HCT116 (cell line): ENCODE measurements around the gene PRKCH. TPM values are rescaled to one million over a fixed set of nuclear protein-coding genes. Genes with fewer than 3 reads are reported as not detected.

Experiments used
- ATAC-seq: fragments of 200-7000 bp; cut with Tn5 transposase; 2 replicates; pipeline ENCODE4 v1.9.1; 2020; ENCODE audit warnings: mild to moderate bottlenecking, moderate library complexity
- BruUV-seq: library from RNA; stranded (reverse); fragments of 400-500 nt; replicated peaks from 2 replicates; lab custom pipeline; 2021; lab: Mats Ljungman, UMichigan
- CTCF ChIA-PET: fragments of 300-600 bp; sonication (Branson Sonifier 250); formaldehyde crosslinking; loops from one replicate; lab custom pipeline; 2021; ENCODE audit warnings: antibody characterized with exemption; lab: Charles Lee
- POLR2A ChIA-PET: fragments of 300-600, 350-600 bp; sonication (Branson Sonifier 250); formaldehyde crosslinking; loops from one replicate; lab custom pipeline; 2021; ENCODE audit warnings: antibody characterized with exemption; lab: Charles Lee
- RAD21 ChIA-PET, 2 experiments: fragments of 300-600 bp; sonication (Branson Sonifier 250); formaldehyde crosslinking; loops; one replicate each; lab custom pipeline; 2023; ENCODE audit warnings: low total read pairs in 2 of 2; ENCODE audit not compliant: uncharacterized antibody in 2 of 2, unreplicated experiment in 2 of 2, low non-redundant PET in 1 of 2; lab: Charles Lee
- DNase-seq: peaks from one replicate; pipeline ENCODE4 v3.0.0-alpha.2; 2010; ENCODE audit warnings: low read depth, low spot score
- H2AFZ ChIP-seq: fragments of 200-600 bp; shearing (Covaris generic), sonication (generic); 2 replicates; pipeline ENCODE4 v1.6.1; 2017; ENCODE audit warnings: low read depth, mixed run types, mixed read lengths, antibody characterized with exemption, low read length; ENCODE audit not compliant: poor library complexity, severe bottlenecking
- H3K27ac ChIP-seq: 2 replicates; pipeline ENCODE4 v1.5.1; 2012; ENCODE audit warnings: low read depth, low read length
- H3K27me3 ChIP-seq: fragments of 200-600 bp; sonication (generic); 2 replicates; pipeline ENCODE4 v1.6.1; 2016; ENCODE audit warnings: mixed run types, low read length, mixed read lengths; ENCODE audit not compliant: insufficient read depth
- H3K36me3 ChIP-seq, 2 experiments: fragments of 200-500 bp in 1 of 2; fragments of 200-600 bp in 1 of 2; sonication (Bioruptor generic) in 1 of 2; sonication (generic) in 1 of 2; 2 replicates each; pipeline versions ENCODE4 v1.5.1 to v1.6.1; 2014 to 2016; ENCODE audit warnings: low read length in 2 of 2, inconsistent platforms in 1 of 2, mixed read lengths in 1 of 2, mixed run types in 1 of 2; ENCODE audit not compliant: insufficient read depth in 2 of 2, control insufficient read depth in 1 of 2
- H3K4me1 ChIP-seq, 2 experiments: fragments of 200-600 bp in 1 of 2; sonication (generic) in 1 of 2; 2 replicates each; pipeline versions ENCODE4 v1.5.1 to v1.6.1; 2012 to 2017; ENCODE audit warnings: low read length in 2 of 2, inconsistent platforms in 1 of 2, mild to moderate bottlenecking in 1 of 2, mixed read lengths in 1 of 2, mixed run types in 1 of 2, moderate library complexity in 1 of 2; ENCODE audit not compliant: insufficient read depth in 2 of 2, control insufficient read depth in 1 of 2
- H3K4me2 ChIP-seq: fragments of 200-600 bp; sonication (generic); 2 replicates; pipeline ENCODE4 v1.6.1; 2017; ENCODE audit warnings: mixed run types, low read length, mixed read lengths
- H3K4me3 ChIP-seq, 2 experiments: fragments of 200-600 bp in 1 of 2; sonication (generic) in 1 of 2; replicated peaks in 1 of 2; 2 replicates each; pipeline ENCODE4 v1.5.1; 2011 to 2016; ENCODE audit warnings: low read length in 2 of 2, control low read depth in 1 of 2, low read depth in 1 of 2, mild to moderate bottlenecking in 1 of 2, mixed read lengths in 1 of 2, mixed run types in 1 of 2
- H3K79me2 ChIP-seq: fragments of 200-600 bp; sonication (generic); 2 replicates; pipeline ENCODE4 v1.6.1; 2017; ENCODE audit warnings: mild to moderate bottlenecking, mixed run types, low read length, moderate library complexity, mixed read lengths; ENCODE audit not compliant: insufficient read depth
- H3K9ac ChIP-seq: fragments of 200-600 bp; sonication (generic); 2 replicates; pipeline ENCODE4 v1.6.1; 2016; ENCODE audit warnings: low read length, mixed read lengths
- H3K9me2 ChIP-seq: fragments of 200-600 bp; sonication (generic), shearing (Covaris generic); 2 replicates; pipeline ENCODE4 v1.6.1; 2017; ENCODE audit warnings: mixed run types, mild to moderate bottlenecking, moderate library complexity; ENCODE audit not compliant: insufficient read depth
- H3K9me3 ChIP-seq, 2 experiments: fragments of 200-500 bp in 1 of 2; fragments of 200-600 bp in 1 of 2; sonication (Bioruptor generic) in 1 of 2; sonication (generic) in 1 of 2; 2 replicates each; pipeline ENCODE4 v1.6.1; 2014 to 2017; ENCODE audit warnings: low read length in 2 of 2, mixed read lengths in 2 of 2, inconsistent platforms in 1 of 2, low read depth in 1 of 2, mild to moderate bottlenecking in 1 of 2, mixed run types in 1 of 2, moderate library complexity in 1 of 2; ENCODE audit not compliant: control insufficient read depth in 1 of 2, insufficient read depth in 1 of 2
- H4K20me1 ChIP-seq: fragments of 200-600 bp; sonication (generic), shearing (Covaris generic); 2 replicates; pipeline ENCODE4 v1.6.1; 2017; ENCODE audit warnings: mixed run types, mild to moderate bottlenecking, moderate library complexity; ENCODE audit not compliant: insufficient read depth
- CBX3 ChIP-seq: IDR thresholded peaks from 2 replicates; pipeline ENCODE4 v1.6.1; 2012; ENCODE audit warnings: low read depth
- CTCF ChIP-seq, 3 experiments: fragments of 200-600 bp in 1 of 3; sonication (generic) in 1 of 3; IDR thresholded peaks in 2 of 3; conservative IDR thresholded peaks in 1 of 3; 2 replicates each; pipeline ENCODE4 v1.5.1; 2012 to 2017; ENCODE audit warnings: low read depth in 2 of 3, low read length in 2 of 3, antibody characterized with exemption in 1 of 3, borderline replicate concordance in 1 of 3, control low read depth in 1 of 3, mild to moderate bottlenecking in 1 of 3, mixed read lengths in 1 of 3, mixed run types in 1 of 3, moderate library complexity in 1 of 3; ENCODE audit not compliant: insufficient read depth in 1 of 3
- ELF1 ChIP-seq: IDR thresholded peaks from 2 replicates; pipeline ENCODE4 v1.6.1; 2012; ENCODE audit warnings: low read depth, borderline replicate concordance
- FOSL1 ChIP-seq: IDR thresholded peaks from 2 replicates; pipeline ENCODE4 v1.6.1; 2012; ENCODE audit warnings: low read depth
- JUND ChIP-seq: IDR thresholded peaks from 2 replicates; pipeline ENCODE4 v1.6.1; 2012
- MAX ChIP-seq: IDR thresholded peaks from 2 replicates; pipeline ENCODE4 v1.6.1; 2012
- SIN3A ChIP-seq: IDR thresholded peaks from 2 replicates; pipeline ENCODE4 v1.6.1; 2012; ENCODE audit warnings: low read depth
- SP1 ChIP-seq: IDR thresholded peaks from 2 replicates; pipeline ENCODE4 v1.6.1; 2012; ENCODE audit warnings: low read depth
- SRF ChIP-seq: IDR thresholded peaks from 2 replicates; pipeline ENCODE4 v1.6.1; 2012; ENCODE audit warnings: low read depth
- TCF7L2 ChIP-seq: IDR thresholded peaks from 2 replicates; pipeline ENCODE4 v1.7.0; 2011; ENCODE audit warnings: borderline replicate concordance, inconsistent platforms; ENCODE audit not compliant: insufficient read depth, insufficient read length; ENCODE audit errors: extremely low read depth
- ZFX ChIP-seq: fragments of 450-650 bp; IDR thresholded peaks from 2 replicates; pipeline ENCODE4 v1.6.1; 2017
- ZNF274 ChIP-seq: fragments of 200-500 bp; sonication (Bioruptor generic); IDR thresholded peaks from 2 replicates; pipeline ENCODE4 v1.6.1; 2014; ENCODE audit warnings: mild to moderate bottlenecking, low read depth, low read length, inconsistent platforms
- intact Hi-C: fragments of 100-400 bp; cut with micrococcal nuclease; formaldehyde crosslinking; loops from 2 replicates; pipeline ENCODE4 v1.10.0; 2022
- total RNA-seq: library from RNA; stranded (reverse); gene quantifications from one replicate; pipeline ENCODE4 v1.2.1, GENCODE V29; 2021; ENCODE audit not compliant: unreplicated experiment
- TF ChIP-seq, protein P1 (sequence below): IDR thresholded peaks from 2 replicates; pipeline ENCODE4 v1.6.1; 2012; ENCODE audit warnings: low read depth

PRKCH gene
- total RNA-seq, 1 experiment from 2014 or later = 16.6 TPM

DNA sequence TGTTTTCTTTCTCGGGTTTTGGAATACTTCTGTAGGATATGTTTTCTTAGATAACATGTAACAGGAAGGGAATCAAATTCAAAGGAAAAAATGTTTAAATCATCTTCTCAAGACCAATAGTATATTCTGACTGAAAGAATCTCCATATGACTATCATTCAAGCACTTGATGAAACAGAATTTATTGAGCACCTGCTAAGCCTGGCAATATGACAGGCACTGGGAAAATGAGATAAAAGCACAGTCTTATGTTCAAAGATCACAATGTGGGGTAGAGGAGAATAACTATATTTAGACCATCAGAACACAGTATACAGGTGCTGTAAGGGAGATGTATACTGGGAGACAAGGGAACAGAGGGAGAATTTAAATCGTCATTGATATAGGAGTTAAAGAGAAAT is 21.2 kb upstream of the PRKCH start (continued):
- TF ChIP-seq, protein P1, sequence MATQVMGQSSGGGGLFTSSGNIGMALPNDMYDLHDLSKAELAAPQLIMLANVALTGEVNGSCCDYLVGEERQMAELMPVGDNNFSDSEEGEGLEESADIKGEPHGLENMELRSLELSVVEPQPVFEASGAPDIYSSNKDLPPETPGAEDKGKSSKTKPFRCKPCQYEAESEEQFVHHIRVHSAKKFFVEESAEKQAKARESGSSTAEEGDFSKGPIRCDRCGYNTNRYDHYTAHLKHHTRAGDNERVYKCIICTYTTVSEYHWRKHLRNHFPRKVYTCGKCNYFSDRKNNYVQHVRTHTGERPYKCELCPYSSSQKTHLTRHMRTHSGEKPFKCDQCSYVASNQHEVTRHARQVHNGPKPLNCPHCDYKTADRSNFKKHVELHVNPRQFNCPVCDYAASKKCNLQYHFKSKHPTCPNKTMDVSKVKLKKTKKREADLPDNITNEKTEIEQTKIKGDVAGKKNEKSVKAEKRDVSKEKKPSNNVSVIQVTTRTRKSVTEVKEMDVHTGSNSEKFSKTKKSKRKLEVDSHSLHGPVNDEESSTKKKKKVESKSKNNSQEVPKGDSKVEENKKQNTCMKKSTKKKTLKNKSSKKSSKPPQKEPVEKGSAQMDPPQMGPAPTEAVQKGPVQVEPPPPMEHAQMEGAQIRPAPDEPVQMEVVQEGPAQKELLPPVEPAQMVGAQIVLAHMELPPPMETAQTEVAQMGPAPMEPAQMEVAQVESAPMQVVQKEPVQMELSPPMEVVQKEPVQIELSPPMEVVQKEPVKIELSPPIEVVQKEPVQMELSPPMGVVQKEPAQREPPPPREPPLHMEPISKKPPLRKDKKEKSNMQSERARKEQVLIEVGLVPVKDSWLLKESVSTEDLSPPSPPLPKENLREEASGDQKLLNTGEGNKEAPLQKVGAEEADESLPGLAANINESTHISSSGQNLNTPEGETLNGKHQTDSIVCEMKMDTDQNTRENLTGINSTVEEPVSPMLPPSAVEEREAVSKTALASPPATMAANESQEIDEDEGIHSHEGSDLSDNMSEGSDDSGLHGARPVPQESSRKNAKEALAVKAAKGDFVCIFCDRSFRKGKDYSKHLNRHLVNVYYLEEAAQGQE = no peak
- TF ChIP-seq ZFX (no peak), JUND (no peak)

- no peaks in the 10 kb centered on the region for H3K4me1 ChIP-seq
- no peaks in the 10 kb centered on the region for H3K27me3 ChIP-seq
- intact Hi-C loops = no loop called here
- H3K9me2 ChIP-seq = no peaks in the 10 kb centered on the region
- H4K20me1 ChIP-seq = no peaks in the 10 kb centered on the region
- ATAC-seq (no peak), DNase-seq (no peak)
- H3K36me3 ChIP-seq = no peaks in the 10 kb centered on the region
- BruUV-seq = no TSS peak
- ChIA-PET RAD21 (no interaction called here), POLR2A (no interaction called here), CTCF (no interaction called here)
- no peaks in the 10 kb centered on the region for H3K9me3 ChIP-seq
- no peaks in the 10 kb centered on the region for H3K79me2 ChIP-seq
- H3K9ac ChIP-seq = no peak overlapping the region
- H3K27ac ChIP-seq = no peak overlapping the region
- TF ChIP-seq ZNF274 (no peak), CBX3 (no peak), SRF (no peak), SIN3A (no peak), TCF7L2 (no peak), JUND (no peak), SP1 (no peak), MAX (no peak), CTCF (IDR thresholded peaks at IDR 0.05 in 2 of 3, conservative IDR thresholded peaks at IDR 0.05 in 1 of 3; ENCODE audit: borderline replicate concordance in 1 of 3, insufficient read depth in 1 of 3, low read depth in 2 of 3, low read length in 2 of 3) (no peak), FOSL1 (no peak), ZFX (no peak), ELF1 (no peak)
- H2AFZ ChIP-seq = no peak overlapping the region
- H3K4me3 ChIP-seq = no peak overlapping the region
- no peak overlapping the region for H3K4me2 ChIP-seq
These were observed 20.6 kb upstream of the PRKCH start for GRCh38 chr14:61300754-61301153.
